COLO668 (cell line): ENCODE data around the gene DUSP10.

Experiments used
- DNase-seq: peaks from one replicate; lab custom pipeline; 2025; ENCODE audit not compliant: unreplicated experiment; lab: John Stamatoyannopoulos, UW

The DUSP10 gene

GRCh38 chr1:221714227-221715152 is 27.4 kb downstream of the DUSP10 start:
- DNase-seq = no peak

- no peak for DNase-seq
Observed at GRCh38 chr1:221712776-221713431, 29.0 kb downstream of the DUSP10 start.

- DNase-seq = no peak
Observed at GRCh38 chr1:221712198-221712684, 29.6 kb downstream of the DUSP10 start.

- DNase-seq = no peak
Observed at GRCh38 chr1:221711656-221712055, 30.2 kb downstream of the DUSP10 start.

GRCh38 chr1:221711063-221711577 is 30.8 kb downstream of the DUSP10 start:
- DNase-seq = no peak

- no peak for DNase-seq
Observed at GRCh38 chr1:221709854-221710253, 32.0 kb downstream of the DUSP10 start.

GRCh38 chr1:221708987-221709386 is 32.9 kb downstream of the DUSP10 start:
- DNase-seq = peak; percentile 91

- DNase-seq = no peak
Observed at GRCh38 chr1:221708076-221708571, 33.8 kb downstream of the DUSP10 start.

GRCh38 chr1:221706876-221707582 is 34.9 kb downstream of the DUSP10 start:
- DNase-seq = no peak

- DNase-seq = no peak
Observed at GRCh38 chr1:221706191-221706590, 35.7 kb downstream of the DUSP10 start.

GRCh38 chr1:221704306-221704705 is 37.6 kb downstream of the DUSP10 start:
- no peak for DNase-seq

GRCh38 chr1:221701570-221702186 is 40.2 kb downstream of the DUSP10 start:
- DNase-seq = no peak

GRCh38 chr1:221700948-221701347 is 40.9 kb downstream of the DUSP10 start:
- no peak for DNase-seq

- no peak for DNase-seq
Observed at GRCh38 chr1:221700536-221700935, 41.4 kb downstream of the DUSP10 start.

- DNase-seq = no peak
Observed at GRCh38 chr1:221699978-221700519, 41.8 kb downstream of the DUSP10 start.

GRCh38 chr1:221699577-221699976 is 42.3 kb downstream of the DUSP10 start:
- DNase-seq = no peak

GRCh38 chr1:221698579-221699349 is 43.1 kb downstream of the DUSP10 start:
- DNase-seq = no peak

GRCh38 chr1:221697923-221698425 is 43.9 kb downstream of the DUSP10 start:
- DNase-seq = no peak

GRCh38 chr1:221696718-221697461 is 45.0 kb downstream of the DUSP10 start:
- DNase-seq = no peak
